SK-N-SH (cell line): ENCODE data around the gene CEP112.

ENCODE experiments used
- EZH2phosphoT487 ChIP-seq: fragments of 200-600 bp; sonication (generic); IDR thresholded peaks from 2 replicates; pipeline ENCODE4 v1.6.1; 2017; ENCODE audit warnings: low read depth, mixed run types, mild to moderate bottlenecking, antibody characterized with exemption, moderate library complexity, borderline replicate concordance
- FOXM1 ChIP-seq: IDR thresholded peaks from 2 replicates; pipeline ENCODE4 v1.4.0; 2012; ENCODE audit warnings: low read depth, mild to moderate bottlenecking
- POLR2AphosphoS5 ChIP-seq: IDR thresholded peaks from 2 replicates; pipeline ENCODE4 v1.6.1; 2012; ENCODE audit warnings: low read depth, low read length
- REST ChIP-seq: IDR thresholded peaks from 2 replicates; pipeline ENCODE4 v1.6.1; 2012; ENCODE audit warnings: mild to moderate bottlenecking, low read depth, low read length, moderate library complexity
- TCF12 ChIP-seq: IDR thresholded peaks from 2 replicates; pipeline ENCODE4 v1.4.0; 2012
- TF ChIP-seq, protein P1 (sequence below): fragments of 200-600 bp; sonication (generic); IDR thresholded peaks from 2 replicates; pipeline ENCODE4 v1.6.1; 2017; ENCODE audit warnings: antibody characterized with exemption, mild to moderate bottlenecking, moderate library complexity

GRCh38 chr17:66222798-66223350 lies 30.9 kb upstream of the CEP112 start:
- TF ChIP-seq, protein P1, sequence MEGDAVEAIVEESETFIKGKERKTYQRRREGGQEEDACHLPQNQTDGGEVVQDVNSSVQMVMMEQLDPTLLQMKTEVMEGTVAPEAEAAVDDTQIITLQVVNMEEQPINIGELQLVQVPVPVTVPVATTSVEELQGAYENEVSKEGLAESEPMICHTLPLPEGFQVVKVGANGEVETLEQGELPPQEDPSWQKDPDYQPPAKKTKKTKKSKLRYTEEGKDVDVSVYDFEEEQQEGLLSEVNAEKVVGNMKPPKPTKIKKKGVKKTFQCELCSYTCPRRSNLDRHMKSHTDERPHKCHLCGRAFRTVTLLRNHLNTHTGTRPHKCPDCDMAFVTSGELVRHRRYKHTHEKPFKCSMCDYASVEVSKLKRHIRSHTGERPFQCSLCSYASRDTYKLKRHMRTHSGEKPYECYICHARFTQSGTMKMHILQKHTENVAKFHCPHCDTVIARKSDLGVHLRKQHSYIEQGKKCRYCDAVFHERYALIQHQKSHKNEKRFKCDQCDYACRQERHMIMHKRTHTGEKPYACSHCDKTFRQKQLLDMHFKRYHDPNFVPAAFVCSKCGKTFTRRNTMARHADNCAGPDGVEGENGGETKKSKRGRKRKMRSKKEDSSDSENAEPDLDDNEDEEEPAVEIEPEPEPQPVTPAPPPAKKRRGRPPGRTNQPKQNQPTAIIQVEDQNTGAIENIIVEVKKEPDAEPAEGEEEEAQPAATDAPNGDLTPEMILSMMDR, result no peak
- TF ChIP-seq REST, result no peak
- TF ChIP-seq EZH2phosphoT487, result no peak
- no peak for TF ChIP-seq POLR2AphosphoS5
- TF ChIP-seq TCF12, result no peak
- TF ChIP-seq FOXM1, result no peak
